ENCODE data around the gene PXMP2.

Gene PXMP2

GRCh38 chr12:132698341-132698740 is 11.0 kb downstream of the PXMP2 start:
- DNase-seq, result no peak

- DNase-seq, result no peak
These were observed 12.9 kb downstream of the PXMP2 start for GRCh38 chr12:132700212-132700822.

GRCh38 chr12:132702640-132703039 is 15.3 kb downstream of the PXMP2 start:
- no peak for DNase-seq

- no peak for DNase-seq
These were observed 16.3 kb downstream of the PXMP2 start for GRCh38 chr12:132703641-132704040.

- no peak for DNase-seq
These were observed 19.9 kb downstream of the PXMP2 start for GRCh38 chr12:132707241-132707640.

GRCh38 chr12:132708150-132708549 is 20.8 kb downstream of the PXMP2 start:
- no peak for DNase-seq

GRCh38 chr12:132710043-132710404 is 22.6 kb downstream of the PXMP2 start:
- peak; percentile 8 for DNase-seq

- peak; percentile 88 for DNase-seq
These were observed 23.2 kb downstream of the PXMP2 start, which contains the start of gene PGAM5 for GRCh38 chr12:132710405-132711079. Gene PGAM5, plus strand, starts transcription at chr12:132710842. Its CDS starts 35 bp downstream, at chr12:132710877.

- DNase-seq, result peak; percentile 21
These were observed 23.9 kb downstream of the PXMP2 start for GRCh38 chr12:132711080-132711843.

- DNase-seq, result no peak
These were observed 25.7 kb downstream of the PXMP2 start for GRCh38 chr12:132713123-132713522.

GRCh38 chr12:132715874-132716273 is 28.5 kb downstream of the PXMP2 start:
- DNase-seq, result no peak

GRCh38 chr12:132716356-132716755 is 29.0 kb downstream of the PXMP2 start:
- no peak for DNase-seq

- DNase-seq, result no peak
These were observed 29.6 kb downstream of the PXMP2 start for GRCh38 chr12:132717011-132717410.

- DNase-seq, result no peak
These were observed 30.4 kb downstream of the PXMP2 start for GRCh38 chr12:132717531-132718387.

GRCh38 chr12:132718644-132719043 is 31.3 kb downstream of the PXMP2 start:
- no peak for DNase-seq

GRCh38 chr12:132719141-132719953 is 32.0 kb downstream of the PXMP2 start:
- DNase-seq, result no peak

- DNase-seq, result no peak
These were observed 32.6 kb downstream of the PXMP2 start for GRCh38 chr12:132719954-132720324.

- DNase-seq, result no peak
These were observed 33.4 kb downstream of the PXMP2 start for GRCh38 chr12:132720606-132721345.

GRCh38 chr12:132723015-132723763 is 35.8 kb downstream of the PXMP2 start:
- DNase-seq, result no peak

- DNase-seq, result no peak
These were observed 36.4 kb downstream of the PXMP2 start for GRCh38 chr12:132723764-132724140.

All from T-helper 9 cell (primary cell).